Putamen (tissue), 1 donor: ENCODE results near the gene ERC1.
"Not testable (repeated sequence)": the region's sequence is repeated elsewhere in the genome, so short reads cannot be mapped to it uniquely, and the experiment has no call there.

Experiments
- DNase-seq: peaks from one replicate; pipeline ENCODE4 v3.0.0-alpha.2; 2016; ENCODE audit warnings: low spot score

Gene ERC1

GRCh38 chr12:1222858-1223639, 232.0 kb downstream of the ERC1 start:
- DNase-seq, result no peak

GRCh38 chr12:1226951-1227350, 235.9 kb downstream of the ERC1 start:
- DNase-seq, result no peak

GRCh38 chr12:1234073-1234472, 243.1 kb downstream of the ERC1 start:
- DNase-seq, result no peak

GRCh38 chr12:1246637-1247036, 255.6 kb downstream of the ERC1 start:
- no peak for DNase-seq

GRCh38 chr12:1250641-1251040, 259.6 kb downstream of the ERC1 start:
- DNase-seq, result no peak

- DNase-seq, result no peak
Observed at GRCh38 chr12:1252758-1253157, 261.7 kb downstream of the ERC1 start.

GRCh38 chr12:1255125-1255524, 264.1 kb downstream of the ERC1 start:
- DNase-seq, result not testable (repeated sequence)

GRCh38 chr12:1255854-1256253, 264.8 kb downstream of the ERC1 start:
- DNase-seq, result not testable (repeated sequence)

GRCh38 chr12:1256285-1256684, 265.3 kb downstream of the ERC1 start:
- DNase-seq, result no peak

- DNase-seq, result no peak
Observed at GRCh38 chr12:1256991-1257390, 266.0 kb downstream of the ERC1 start.

- no peak for DNase-seq
Observed at GRCh38 chr12:1262011-1262410, 271.0 kb downstream of the ERC1 start.

- no peak for DNase-seq
Observed at GRCh38 chr12:1267243-1267642, 276.2 kb downstream of the ERC1 start.

- no peak for DNase-seq
Observed at GRCh38 chr12:1272142-1272541, 281.1 kb downstream of the ERC1 start.

GRCh38 chr12:1273051-1273450, 282.0 kb downstream of the ERC1 start:
- no peak for DNase-seq

GRCh38 chr12:1277905-1278304, 286.9 kb downstream of the ERC1 start:
- DNase-seq, result peak; percentile 28

- DNase-seq, result no peak
Observed at GRCh38 chr12:1279050-1279449, 288.0 kb downstream of the ERC1 start.

GRCh38 chr12:1280059-1280458, 289.0 kb downstream of the ERC1 start:
- no peak for DNase-seq

GRCh38 chr12:1281683-1282366, 290.8 kb downstream of the ERC1 start:
- no peak for DNase-seq

- DNase-seq, result no peak
Observed at GRCh38 chr12:1282670-1283315, 291.8 kb downstream of the ERC1 start.

GRCh38 chr12:1283316-1283715, 292.3 kb downstream of the ERC1 start:
- DNase-seq, result no peak

- no peak for DNase-seq
Observed at GRCh38 chr12:1284611-1285010, 293.6 kb downstream of the ERC1 start.

- no peak for DNase-seq
Observed at GRCh38 chr12:1287446-1287975, 296.5 kb downstream of the ERC1 start.

- DNase-seq, result no peak
Observed at GRCh38 chr12:1288333-1288732, 297.3 kb downstream of the ERC1 start.
